Measurements from ENCODE around the gene HMCN1.
A peak's percentile ranks its signal among the peaks of the same experiment; 100 is the strongest.

The HMCN1 gene

GRCh38 chr1:185969524-185969991, 235.4 kb downstream of the HMCN1 start:
- Histone ChIP-seq H3K27me3 (ENCODE audit: low read depth, low read length) (no peaks in the 10 kb centered on the region), H3K27ac (ENCODE audit: low read length) (no peak overlapping the region), H3K4me1 (ENCODE audit: control insufficient read depth in 1 of 2, insufficient read depth in 2 of 2, low read length in 2 of 2) (peaks cover 0 to 5% of the 10 kb centered on the region in 2 donors), H3K4me3 (ENCODE audit: low read depth in 1 of 2, low read length in 2 of 2) (no peak overlapping the region), H3K36me3 (ENCODE audit: control insufficient read depth in 1 of 2, insufficient read depth in 2 of 2, low read length in 2 of 2) (peaks cover 0 to 11% of the 10 kb centered on the region in 2 donors), H3K9me3 (ENCODE audit: control insufficient read depth in 1 of 2, low read length in 2 of 2) (no peaks in the 10 kb centered on the region)

GRCh38 chr1:185971688-185972087, 237.5 kb downstream of the HMCN1 start:
- Histone ChIP-seq H3K36me3 (ENCODE audit: control insufficient read depth in 1 of 2, insufficient read depth in 2 of 2, low read length in 2 of 2) (peaks cover 0 to 11% of the 10 kb centered on the region in 2 donors), H3K27ac (ENCODE audit: low read length) (no peak overlapping the region), H3K4me1 (ENCODE audit: control insufficient read depth in 1 of 2, insufficient read depth in 2 of 2, low read length in 2 of 2) (no peaks in the 10 kb centered on the region), H3K9me3 (ENCODE audit: control insufficient read depth in 1 of 2, low read length in 2 of 2) (no peaks in the 10 kb centered on the region), H3K4me3 (ENCODE audit: low read depth in 1 of 2, low read length in 2 of 2) (no peak overlapping the region), H3K27me3 (ENCODE audit: low read depth, low read length) (no peaks in the 10 kb centered on the region)

GRCh38 chr1:185972096-185972850, 238.1 kb downstream of the HMCN1 start:
- Histone ChIP-seq H3K27me3 (ENCODE audit: low read depth, low read length) (no peaks in the 10 kb centered on the region), H3K9me3 (ENCODE audit: control insufficient read depth in 1 of 2, low read length in 2 of 2) (no peaks in the 10 kb centered on the region), H3K4me1 (ENCODE audit: control insufficient read depth in 1 of 2, insufficient read depth in 2 of 2, low read length in 2 of 2) (no peaks in the 10 kb centered on the region), H3K36me3 (ENCODE audit: control insufficient read depth in 1 of 2, insufficient read depth in 2 of 2, low read length in 2 of 2) (peaks cover 0 to 11% of the 10 kb centered on the region in 2 donors), H3K4me3 (ENCODE audit: low read depth in 1 of 2, low read length in 2 of 2) (no peak overlapping the region), H3K27ac (ENCODE audit: low read length) (no peak overlapping the region)

GRCh38 chr1:185973645-185974044, 239.5 kb downstream of the HMCN1 start:
- H3K27me3 ChIP-seq (ENCODE audit: low read depth, low read length) = no peaks in the 10 kb centered on the region
- H3K9me3 ChIP-seq (ENCODE audit: control insufficient read depth in 1 of 2, low read length in 2 of 2) = no peaks in the 10 kb centered on the region
- H3K36me3 ChIP-seq (ENCODE audit: control insufficient read depth in 1 of 2, insufficient read depth in 2 of 2, low read length in 2 of 2) = peaks cover 0 to 11% of the 10 kb centered on the region in 2 donors
- no peak overlapping the region for H3K4me3 ChIP-seq (ENCODE audit: low read depth in 1 of 2, low read length in 2 of 2)
- no peak overlapping the region for H3K27ac ChIP-seq (ENCODE audit: low read length)
- no peaks in the 10 kb centered on the region for H3K4me1 ChIP-seq (ENCODE audit: control insufficient read depth in 1 of 2, insufficient read depth in 2 of 2, low read length in 2 of 2)

GRCh38 chr1:185974367-185975170, 240.4 kb downstream of the HMCN1 start:
- no peaks in the 10 kb centered on the region for H3K27me3 ChIP-seq (ENCODE audit: low read depth, low read length)

GRCh38 chr1:185980891-185981290, 246.7 kb downstream of the HMCN1 start:
- Histone ChIP-seq H3K9me3 (ENCODE audit: control insufficient read depth in 1 of 2, low read length in 2 of 2) (no peaks in the 10 kb centered on the region), H3K36me3 (ENCODE audit: control insufficient read depth in 1 of 2, insufficient read depth in 2 of 2, low read length in 2 of 2) (no peaks in the 10 kb centered on the region), H3K27me3 (ENCODE audit: low read depth, low read length) (no peaks in the 10 kb centered on the region), H3K27ac (ENCODE audit: low read length) (no peak overlapping the region), H3K4me1 (ENCODE audit: control insufficient read depth in 1 of 2, insufficient read depth in 2 of 2, low read length in 2 of 2) (peaks cover 0 to 3% of the 10 kb centered on the region in 2 donors), H3K4me3 (ENCODE audit: low read depth in 1 of 2, low read length in 2 of 2) (no peak overlapping the region)

More at GRCh38 chr1:185974367-185975170, 240.4 kb downstream of the HMCN1 start:
- Histone ChIP-seq H3K27ac (ENCODE audit: low read length) (no peak overlapping the region), H3K4me3 (ENCODE audit: low read depth in 1 of 2, low read length in 2 of 2) (no peak overlapping the region), H3K36me3 (ENCODE audit: control insufficient read depth in 1 of 2, insufficient read depth in 2 of 2, low read length in 2 of 2) (peaks cover 0 to 11% of the 10 kb centered on the region in 2 donors), H3K4me1 (ENCODE audit: control insufficient read depth in 1 of 2, insufficient read depth in 2 of 2, low read length in 2 of 2) (no peaks in the 10 kb centered on the region), H3K9me3 (ENCODE audit: control insufficient read depth in 1 of 2, low read length in 2 of 2) (no peaks in the 10 kb centered on the region)

GRCh38 chr1:185984113-185984836, 250.1 kb downstream of the HMCN1 start:
- H3K27ac ChIP-seq (ENCODE audit: low read length) = peak overlapping the region; percentile 24

GRCh38 chr1:185987611-185988321, 253.6 kb downstream of the HMCN1 start:
- Histone ChIP-seq H3K27ac (ENCODE audit: low read length) (no peak overlapping the region), H3K4me1 (ENCODE audit: control insufficient read depth in 1 of 2, insufficient read depth in 2 of 2, low read length in 2 of 2) (peaks cover 0 to 3% of the 10 kb centered on the region in 2 donors)

More at GRCh38 chr1:185984113-185984836, 250.1 kb downstream of the HMCN1 start:
- Histone ChIP-seq H3K27me3 (ENCODE audit: low read depth, low read length) (no peaks in the 10 kb centered on the region), H3K4me1 (ENCODE audit: control insufficient read depth in 1 of 2, insufficient read depth in 2 of 2, low read length in 2 of 2) (peaks cover 0 to 3% of the 10 kb centered on the region in 2 donors), H3K4me3 (ENCODE audit: low read depth in 1 of 2, low read length in 2 of 2) (no peak overlapping the region), H3K36me3 (ENCODE audit: control insufficient read depth in 1 of 2, insufficient read depth in 2 of 2, low read length in 2 of 2) (no peaks in the 10 kb centered on the region), H3K9me3 (ENCODE audit: control insufficient read depth in 1 of 2, low read length in 2 of 2) (no peaks in the 10 kb centered on the region)

GRCh38 chr1:185990565-185990964, 256.4 kb downstream of the HMCN1 start:
- H3K4me3 ChIP-seq (ENCODE audit: low read depth in 1 of 2, low read length in 2 of 2) = no peak overlapping the region
- H3K27ac ChIP-seq (ENCODE audit: low read length) = no peak overlapping the region
- H3K36me3 ChIP-seq (ENCODE audit: control insufficient read depth in 1 of 2, insufficient read depth in 2 of 2, low read length in 2 of 2) = no peaks in the 10 kb centered on the region

More at GRCh38 chr1:185987611-185988321, 253.6 kb downstream of the HMCN1 start:
- Histone ChIP-seq H3K27me3 (ENCODE audit: low read depth, low read length) (no peaks in the 10 kb centered on the region), H3K4me3 (ENCODE audit: low read depth in 1 of 2, low read length in 2 of 2) (no peak overlapping the region), H3K9me3 (ENCODE audit: control insufficient read depth in 1 of 2, low read length in 2 of 2) (no peaks in the 10 kb centered on the region), H3K36me3 (ENCODE audit: control insufficient read depth in 1 of 2, insufficient read depth in 2 of 2, low read length in 2 of 2) (no peaks in the 10 kb centered on the region)

GRCh38 chr1:185991266-185991665, 257.1 kb downstream of the HMCN1 start:
- Histone ChIP-seq H3K27ac (ENCODE audit: low read length) (no peak overlapping the region), H3K4me1 (ENCODE audit: control insufficient read depth in 1 of 2, insufficient read depth in 2 of 2, low read length in 2 of 2) (no peaks in the 10 kb centered on the region), H3K36me3 (ENCODE audit: control insufficient read depth in 1 of 2, insufficient read depth in 2 of 2, low read length in 2 of 2) (no peaks in the 10 kb centered on the region), H3K9me3 (ENCODE audit: control insufficient read depth in 1 of 2, low read length in 2 of 2) (no peaks in the 10 kb centered on the region), H3K4me3 (ENCODE audit: low read depth in 1 of 2, low read length in 2 of 2) (no peak overlapping the region), H3K27me3 (ENCODE audit: low read depth, low read length) (no peaks in the 10 kb centered on the region)

More at GRCh38 chr1:185990565-185990964, 256.4 kb downstream of the HMCN1 start:
- H3K9me3 ChIP-seq (ENCODE audit: control insufficient read depth in 1 of 2, low read length in 2 of 2) = no peaks in the 10 kb centered on the region
- no peaks in the 10 kb centered on the region for H3K4me1 ChIP-seq (ENCODE audit: control insufficient read depth in 1 of 2, insufficient read depth in 2 of 2, low read length in 2 of 2)
- no peaks in the 10 kb centered on the region for H3K27me3 ChIP-seq (ENCODE audit: low read depth, low read length)
